Measurements from ENCODE around the gene ANKZF1.

Gene ANKZF1

DNA sequence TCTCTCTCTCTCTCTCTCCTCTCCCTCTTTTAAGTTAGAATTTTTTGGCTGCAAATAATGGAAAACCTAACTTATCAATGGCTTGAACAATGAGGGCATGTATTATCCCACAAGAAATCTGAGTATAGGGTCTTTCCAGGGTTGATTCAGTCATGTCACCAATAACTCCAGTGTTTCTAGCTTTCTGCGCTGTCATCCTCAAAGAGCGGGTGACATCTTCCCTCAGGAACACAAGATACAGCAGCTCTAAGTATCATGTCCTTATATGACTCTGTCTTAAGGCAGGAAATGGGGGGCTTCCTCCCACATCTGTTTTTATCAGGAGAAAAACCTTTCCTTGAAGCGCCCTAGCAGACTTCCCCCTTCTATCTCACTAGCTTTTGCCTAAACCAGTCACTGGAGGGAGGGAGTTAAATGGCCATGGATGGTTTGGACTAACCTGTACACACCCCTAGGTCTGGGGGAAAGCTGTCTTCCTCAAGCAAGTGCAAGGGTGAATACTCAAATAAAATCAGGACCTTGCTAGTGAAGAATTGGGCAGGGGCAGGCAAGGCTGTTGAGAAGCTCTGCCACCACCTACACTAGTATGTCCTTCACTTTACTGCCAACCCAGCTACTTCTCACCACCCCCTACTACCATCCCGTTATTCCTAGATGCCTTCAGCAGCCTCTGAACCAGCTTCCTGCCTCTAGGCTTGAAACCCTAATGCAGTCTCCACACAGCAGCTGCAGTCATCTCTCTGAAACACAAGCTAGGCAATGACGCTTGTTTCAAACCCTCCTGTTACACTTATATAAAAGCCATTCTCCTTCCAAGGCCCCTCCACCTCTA lies 31.6 kb downstream of the ANKZF1 start:
- DNase-seq: no peak

DNA sequence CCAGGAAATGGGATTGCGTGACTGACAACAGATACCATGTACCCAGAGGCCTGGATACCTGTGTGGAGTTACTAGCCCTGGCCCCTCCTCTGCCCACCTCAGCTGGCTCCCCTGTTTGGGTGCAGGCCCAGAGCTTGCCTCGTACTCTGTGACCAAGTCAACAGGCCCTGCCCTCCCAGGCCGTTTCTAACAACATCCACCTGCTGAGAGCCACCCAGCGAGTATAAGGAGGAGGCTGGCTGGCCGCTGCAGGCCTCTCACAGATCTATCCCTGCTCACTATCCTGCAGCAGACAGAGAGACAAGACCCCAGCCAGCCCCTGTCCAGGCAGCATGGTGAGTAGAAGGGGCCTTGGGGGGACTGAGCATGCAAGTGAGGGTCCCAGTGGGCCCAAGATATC lies 36.6 kb downstream of the ANKZF1 start:
- DNase-seq: no peak

GRCh38 chr2:219266886-219267285 lies 37.3 kb downstream of the ANKZF1 start:
- DNase-seq: no peak

DNA sequence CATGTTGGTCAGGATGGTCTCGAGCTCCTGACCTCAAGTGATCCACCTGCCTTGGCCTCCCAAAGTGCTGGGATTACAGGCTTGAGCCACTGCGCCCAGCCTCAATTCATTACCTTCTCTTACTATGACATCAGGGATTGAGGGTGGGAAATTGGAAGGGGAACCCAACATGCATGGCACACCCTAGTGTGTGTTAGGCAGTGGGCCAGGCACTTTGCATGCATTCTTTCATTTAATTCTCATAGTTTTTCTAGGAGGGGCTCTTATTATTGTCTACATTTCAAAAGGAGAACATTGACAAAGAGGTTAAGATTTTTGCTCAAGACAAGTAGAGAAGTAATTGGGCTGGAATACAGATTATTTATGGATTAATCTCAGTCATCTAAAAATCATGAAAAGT lies 38.7 kb downstream of the ANKZF1 start:
- DNase-seq: no peak

DNA sequence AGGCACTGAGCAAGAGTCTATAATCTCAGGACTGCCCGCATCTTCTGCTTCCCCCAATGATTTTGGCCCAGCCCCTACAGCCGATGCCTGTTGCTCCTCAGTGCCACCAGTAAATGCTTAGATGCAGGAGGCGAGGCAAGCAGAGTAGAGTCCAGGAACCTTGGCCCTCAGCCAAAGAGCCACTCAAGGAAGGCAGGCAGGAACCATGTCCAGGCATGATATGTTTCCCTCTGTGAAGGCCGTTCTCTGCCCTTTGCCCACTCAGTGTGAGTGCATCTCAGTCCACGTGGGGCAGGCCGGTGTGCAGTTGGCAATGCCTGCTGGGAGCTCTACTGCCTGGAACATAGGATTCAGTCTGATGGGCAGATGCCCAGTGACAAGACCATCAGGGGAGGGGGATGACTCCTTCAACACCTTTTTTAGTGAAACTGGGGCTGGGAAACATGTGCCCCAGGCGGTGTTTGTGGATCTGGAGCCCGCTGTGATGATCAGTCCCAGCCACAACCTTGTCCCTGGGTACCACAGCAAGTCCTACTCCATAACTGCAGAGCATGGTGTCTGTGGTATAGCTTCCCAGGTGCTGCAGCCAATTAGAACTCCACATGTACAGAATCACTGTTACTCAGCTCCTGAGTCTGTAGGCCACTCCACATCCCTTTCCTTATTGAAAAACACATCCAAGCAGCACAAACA lies 39.9 kb downstream of the ANKZF1 start:
- DNase-seq: no peak

DNA sequence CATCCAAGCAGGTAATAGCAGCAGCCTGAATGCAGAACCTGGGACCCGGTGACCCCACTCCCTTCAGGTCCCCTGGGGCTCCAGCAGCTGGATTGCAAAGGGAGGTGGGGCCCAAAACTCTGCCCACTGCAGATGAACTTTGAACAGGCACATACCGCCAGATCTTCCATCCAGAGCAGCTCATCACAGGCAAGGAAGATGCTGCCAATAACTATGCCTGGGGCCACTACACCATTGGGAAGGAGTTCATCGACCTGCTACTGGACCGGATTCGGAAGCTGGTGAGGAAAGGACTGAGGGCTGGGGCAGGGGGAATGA lies 40.4 kb downstream of the ANKZF1 start:
- DNase-seq: no peak

DNA sequence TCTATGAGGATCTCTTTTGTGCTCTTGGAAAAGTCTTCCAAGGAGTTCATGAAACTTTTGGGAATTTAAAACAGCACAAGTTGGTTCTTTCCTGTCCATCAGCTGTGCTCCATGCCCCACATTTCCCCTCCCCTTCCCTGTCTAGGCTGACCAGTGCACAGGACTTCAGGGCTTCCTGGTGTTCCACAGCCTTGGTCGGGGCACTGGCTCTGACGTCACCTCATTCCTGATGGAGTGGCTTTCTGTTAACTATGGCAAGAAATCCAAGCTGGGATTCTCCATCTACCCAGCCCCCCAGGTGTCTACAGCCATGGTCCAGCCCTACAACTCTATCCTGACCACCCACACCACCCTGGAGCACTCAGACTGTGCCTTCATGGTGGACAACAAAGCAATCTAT lies 41.4 kb downstream of the ANKZF1 start:
- DNase-seq: no peak

DNA sequence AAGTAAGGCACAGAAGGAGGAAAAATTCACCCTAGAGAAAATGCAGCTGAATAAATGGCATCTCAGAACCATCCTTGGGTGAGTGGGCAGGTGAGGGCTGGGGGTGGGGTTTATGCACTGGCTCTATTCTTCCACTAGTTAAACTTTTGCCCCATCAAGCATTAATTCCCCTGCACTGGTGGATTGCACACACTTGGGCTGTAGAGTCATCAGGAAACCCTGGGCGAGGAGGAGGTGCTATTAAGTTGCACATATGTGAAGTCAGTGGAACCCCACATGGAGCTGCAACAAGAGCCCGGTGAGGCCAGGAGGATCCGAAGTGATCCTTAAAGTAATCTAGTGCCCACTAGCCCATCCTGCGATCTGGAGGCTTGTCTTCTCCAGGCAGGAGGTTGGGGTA lies 42.8 kb downstream of the ANKZF1 start:
- no peak for DNase-seq

DNA sequence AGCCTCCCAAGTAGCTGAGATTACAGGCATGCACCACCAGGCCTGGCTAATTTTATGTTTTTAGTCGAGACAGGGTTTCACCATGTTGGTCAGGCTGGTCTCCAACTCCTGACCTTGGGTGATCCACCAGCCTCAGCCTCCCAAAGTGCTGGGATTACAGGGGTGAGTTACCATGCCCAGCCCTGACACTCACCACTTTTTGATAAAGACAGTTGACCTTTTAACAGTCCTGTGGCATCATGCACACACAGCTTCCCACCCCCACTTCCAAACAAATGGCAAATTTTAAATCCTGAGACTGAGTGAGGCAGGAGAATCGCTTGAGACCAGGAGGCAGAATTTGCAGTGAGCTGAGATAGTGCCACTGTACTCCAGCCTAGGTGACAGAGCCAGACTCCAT lies 43.4 kb downstream of the ANKZF1 start:
- no peak for DNase-seq

- peak; percentile 58 to 66 for DNase-seq
Observed at GRCh38 chr2:219273937-219274336, 44.3 kb downstream of the ANKZF1 start.

DNA sequence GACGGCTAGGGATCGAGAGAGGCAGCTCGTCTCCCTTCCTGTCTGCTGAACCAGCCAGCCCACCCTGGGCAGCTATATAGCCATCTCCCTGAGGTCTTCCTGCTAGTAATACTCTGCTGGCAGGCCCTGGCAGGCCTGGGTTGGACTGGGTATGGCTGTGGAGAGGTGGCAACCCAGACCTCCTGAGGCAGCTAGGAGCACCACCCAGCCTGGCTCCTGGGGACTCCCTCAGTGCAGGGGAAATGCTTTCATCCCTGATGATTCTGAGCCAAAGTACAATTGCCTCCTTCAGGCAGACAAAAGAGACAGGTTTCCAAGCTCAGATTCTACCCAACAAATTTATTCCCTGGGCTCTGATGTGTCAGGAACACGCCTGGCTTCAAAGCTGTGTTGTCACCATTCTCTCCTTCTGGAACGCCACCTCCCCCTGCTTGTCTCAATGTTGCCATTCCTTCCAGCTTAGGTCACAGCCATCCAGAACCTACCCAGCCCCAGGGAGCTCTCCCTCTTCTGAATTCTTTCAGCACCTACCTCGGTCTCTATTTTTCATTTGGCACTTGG lies 44.8 kb downstream of the ANKZF1 start:
- DNase-seq: peak; percentile 33 to 80

GRCh38 chr2:219277703-219278654 lies 48.4 kb downstream of the ANKZF1 start:
- DNase-seq: peak; percentile 11 to 69

GRCh38 chr2:219278655-219279150 lies 49.1 kb downstream of the ANKZF1 start:
- no peak for DNase-seq

DNA sequence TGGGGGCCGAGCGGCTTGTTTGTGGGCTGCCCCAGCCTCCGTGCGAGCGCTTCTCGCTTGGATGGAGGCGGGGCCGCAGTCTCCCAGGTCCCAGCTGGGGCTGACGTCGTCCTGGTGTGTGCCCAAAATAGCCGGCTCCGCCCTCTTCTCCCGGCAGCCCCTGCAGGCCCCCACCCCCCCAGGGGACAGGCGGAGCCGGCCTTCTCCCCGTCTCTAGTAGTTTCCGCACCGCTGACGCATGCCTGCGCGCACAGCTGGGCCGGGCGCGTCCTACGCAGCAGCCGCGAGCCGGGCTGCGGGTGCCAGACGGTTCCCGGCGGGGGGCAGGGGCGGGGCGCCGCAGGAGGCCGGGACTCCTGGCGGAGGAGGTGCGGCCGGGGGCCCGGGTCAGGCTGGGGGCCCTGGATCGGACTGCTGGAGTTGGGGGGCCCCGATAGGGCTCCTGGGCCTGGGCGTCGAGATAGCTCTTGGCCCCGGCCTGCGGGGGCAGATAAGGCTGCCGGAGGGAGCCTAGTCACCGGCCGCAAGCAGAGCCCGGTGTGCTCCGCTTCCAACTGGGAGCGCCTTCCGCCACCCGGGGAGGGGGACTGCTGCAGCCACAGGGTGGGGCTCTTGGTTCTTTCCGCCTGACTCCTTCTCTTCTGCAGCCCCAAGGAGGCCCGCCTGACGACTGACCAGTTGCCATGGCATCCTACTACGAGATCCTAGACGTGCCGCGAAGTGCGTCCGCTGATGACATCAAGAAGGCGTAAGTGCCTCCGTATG lies 49.7 kb downstream of the ANKZF1 start, which contains the start of gene DNAJB2:
Gene DNAJB2, plus strand, starts transcription at position 216 of the 765 bp plus-strand sequence. Its CDS starts 468 bp downstream, at position 684.
- peak; percentile 86 to 94 for DNase-seq

DNA sequence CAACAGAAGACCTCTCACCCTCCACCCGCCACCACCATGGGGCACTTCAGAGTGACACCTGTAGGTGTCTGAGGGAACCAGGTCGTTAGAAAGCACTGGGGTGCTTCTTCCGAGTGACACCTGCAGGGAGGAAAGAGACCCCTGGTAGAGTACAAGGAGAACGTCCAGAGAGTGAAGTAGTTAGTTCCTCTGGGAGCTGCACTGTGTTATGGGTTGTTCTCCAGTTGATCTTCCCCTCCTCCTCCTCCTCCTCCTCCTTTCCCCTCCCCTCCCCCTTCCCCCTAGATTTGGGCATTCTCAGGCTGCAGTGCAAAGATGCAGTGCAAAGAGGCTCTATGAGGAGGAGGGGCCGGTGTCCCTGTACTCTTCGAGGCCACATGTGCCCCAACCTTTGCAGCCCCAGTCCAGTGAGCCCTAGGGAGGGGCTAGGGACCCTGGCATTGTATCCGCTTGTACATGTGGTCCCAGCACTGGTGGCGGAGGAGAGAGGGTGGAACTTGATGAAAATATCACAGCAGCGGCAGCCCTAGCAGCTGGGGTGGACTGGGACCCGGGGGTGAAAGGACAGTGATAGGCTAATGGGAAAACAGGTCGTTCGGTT lies 50.4 kb downstream of the ANKZF1 start:
- DNase-seq: no peak

GRCh38 chr2:219280651-219281050 lies 51.0 kb downstream of the ANKZF1 start:
- no peak for DNase-seq

DNA sequence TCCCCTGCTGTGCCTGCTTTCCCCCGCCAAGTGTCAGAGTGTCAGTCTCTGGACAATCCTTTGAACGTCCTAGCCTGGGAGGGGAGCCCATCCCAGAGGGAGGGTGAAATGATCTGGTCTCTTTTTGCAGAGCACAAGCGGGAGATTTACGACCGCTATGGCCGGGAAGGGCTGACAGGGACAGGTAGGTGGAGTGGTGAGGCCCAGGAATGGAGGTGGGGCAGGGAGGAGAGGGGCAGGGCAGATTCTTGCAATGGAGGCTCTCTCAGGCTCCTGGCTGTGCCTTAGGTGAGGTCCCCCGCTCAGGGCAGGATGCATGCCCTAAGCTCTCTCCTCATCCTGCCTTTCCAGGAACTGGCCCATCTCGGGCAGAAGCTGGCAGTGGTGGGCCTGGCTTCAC lies 52.0 kb downstream of the ANKZF1 start:
- DNase-seq: no peak

DNA sequence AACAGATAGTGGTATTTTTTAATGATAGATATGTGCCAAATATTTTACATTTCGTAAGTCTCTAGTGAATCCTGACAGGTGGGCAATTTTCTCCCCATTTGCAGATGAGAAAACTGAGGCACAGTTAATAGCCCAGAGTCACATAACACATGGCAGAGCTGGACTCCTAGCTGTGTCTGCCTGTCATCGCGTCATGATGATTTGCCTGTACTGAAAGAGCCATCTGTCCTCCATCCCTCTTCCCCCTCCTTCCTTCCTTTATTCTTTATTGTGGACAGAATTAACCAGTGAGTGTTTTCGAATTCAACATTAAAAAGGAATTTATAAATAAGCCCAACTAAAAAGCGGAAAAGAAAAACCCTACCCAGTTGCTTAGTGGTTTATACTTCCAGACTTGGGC lies 52.8 kb downstream of the ANKZF1 start:
- no peak for DNase-seq

DNA sequence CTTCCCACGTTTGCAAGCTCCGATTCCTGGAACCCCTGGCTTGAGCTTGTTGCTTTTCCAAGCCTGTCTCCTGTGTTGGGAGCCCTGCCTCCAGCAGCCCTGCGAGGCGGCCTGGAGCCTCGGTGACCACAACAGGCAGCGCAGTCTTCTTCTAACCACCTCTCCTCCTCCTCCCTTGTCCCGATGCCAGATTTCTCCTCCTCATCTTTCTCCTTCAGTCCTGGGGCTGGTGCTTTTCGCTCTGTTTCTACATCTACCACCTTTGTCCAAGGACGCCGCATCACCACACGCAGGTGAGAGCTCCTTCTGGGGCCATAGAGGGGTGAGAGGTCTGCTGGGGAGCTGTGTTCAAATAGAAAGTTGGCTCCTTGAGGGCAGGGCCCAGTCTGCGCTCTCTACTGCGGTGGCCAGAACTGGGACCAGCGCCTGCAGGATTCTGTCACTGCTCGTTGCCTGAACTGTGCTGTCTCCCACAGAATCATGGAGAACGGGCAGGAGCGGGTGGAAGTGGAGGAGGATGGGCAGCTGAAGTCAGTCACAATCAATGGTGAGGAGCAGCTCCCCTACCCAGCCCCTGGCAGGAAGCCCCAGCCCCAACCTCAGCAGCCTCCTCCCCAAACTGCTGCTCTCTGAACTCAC lies 53.5 kb downstream of the ANKZF1 start:
- DNase-seq: no peak

- no peak for DNase-seq
Observed at GRCh38 chr2:219284501-219285372, 55.1 kb downstream of the ANKZF1 start.
